ENCODE data around the gene ZNF716.

GRCh38 chr7:57423768-57424167 lies 26.2 kb upstream of the ZNF716 start:
- TF ChIP-seq CTCF (IDR thresholded peaks at IDR 0.05; ENCODE audit: low read length) (peak; percentile 68), EZH2 (IDR thresholded peaks at IDR 0.05; ENCODE audit: borderline replicate concordance, low read length) (no peak)
